HG02943 (cell line): ENCODE data around the gene TAF4.
"Not testable (repeated sequence)": the region's sequence is repeated elsewhere in the genome, so short reads cannot be mapped to it uniquely, and the experiment has no call there.

ENCODE experiments used
- ATAC-seq: cut with Tn5 transposase; IDR thresholded peaks from one replicate; pipeline ENCODE4 v1.9.1; 2021; ENCODE audit warnings: mild to moderate bottlenecking, low read depth, moderate library complexity; ENCODE audit not compliant: unreplicated experiment

TAF4 gene

GRCh38 chr20:62059401-62059800 is 6.3 kb downstream of the TAF4 start:
- ATAC-seq, result no peak

GRCh38 chr20:62058941-62059340 is 6.7 kb downstream of the TAF4 start:
- no peak for ATAC-seq

GRCh38 chr20:62056975-62057374 is 8.7 kb downstream of the TAF4 start:
- ATAC-seq, result no peak

GRCh38 chr20:62056377-62056776 is 9.3 kb downstream of the TAF4 start:
- no peak for ATAC-seq

GRCh38 chr20:62055862-62056115 is 9.9 kb downstream of the TAF4 start:
- ATAC-seq, result not testable (repeated sequence)

- ATAC-seq, result no peak
Measured at GRCh38 chr20:62055106-62055861, 10.4 kb downstream of the TAF4 start.

- ATAC-seq, result no peak
Measured at GRCh38 chr20:62054451-62054953, 11.2 kb downstream of the TAF4 start.

- ATAC-seq, result no peak
Measured at GRCh38 chr20:62053465-62054196, 12.1 kb downstream of the TAF4 start.

GRCh38 chr20:62052842-62053464 is 12.7 kb downstream of the TAF4 start:
- ATAC-seq, result no peak

GRCh38 chr20:62052336-62052841 is 13.3 kb downstream of the TAF4 start:
- ATAC-seq, result no peak

GRCh38 chr20:62051546-62052255 is 14.0 kb downstream of the TAF4 start:
- ATAC-seq, result no peak

- no peak for ATAC-seq
Measured at GRCh38 chr20:62051144-62051543, 14.5 kb downstream of the TAF4 start.

GRCh38 chr20:62050166-62051120 is 15.2 kb downstream of the TAF4 start:
- no peak for ATAC-seq

GRCh38 chr20:62049342-62050165 is 16.1 kb downstream of the TAF4 start:
- no peak for ATAC-seq

- no peak for ATAC-seq
Measured at GRCh38 chr20:62048821-62049291, 16.8 kb downstream of the TAF4 start.

- no peak for ATAC-seq
Measured at GRCh38 chr20:62048346-62048761, 17.3 kb downstream of the TAF4 start.

- no peak for ATAC-seq
Measured at GRCh38 chr20:62047666-62048345, 17.9 kb downstream of the TAF4 start.

GRCh38 chr20:62046431-62046830 is 19.2 kb downstream of the TAF4 start:
- ATAC-seq, result no peak
